ENCODE results near the gene BRAF. TPM values are rescaled to one million over a fixed set of nuclear protein-coding genes. Genes with fewer than 3 reads are reported as not detected.

The BRAF gene
- total and polyA plus RNA-seq, 11 donors, result 6.7 to 33.5 (median 23.4) TPM

GRCh38 chr7:140889645-140890044, 35.1 kb downstream of the BRAF start:
- no peak overlapping the region for H3K4me3 ChIP-seq
- TF ChIP-seq, protein P1, sequence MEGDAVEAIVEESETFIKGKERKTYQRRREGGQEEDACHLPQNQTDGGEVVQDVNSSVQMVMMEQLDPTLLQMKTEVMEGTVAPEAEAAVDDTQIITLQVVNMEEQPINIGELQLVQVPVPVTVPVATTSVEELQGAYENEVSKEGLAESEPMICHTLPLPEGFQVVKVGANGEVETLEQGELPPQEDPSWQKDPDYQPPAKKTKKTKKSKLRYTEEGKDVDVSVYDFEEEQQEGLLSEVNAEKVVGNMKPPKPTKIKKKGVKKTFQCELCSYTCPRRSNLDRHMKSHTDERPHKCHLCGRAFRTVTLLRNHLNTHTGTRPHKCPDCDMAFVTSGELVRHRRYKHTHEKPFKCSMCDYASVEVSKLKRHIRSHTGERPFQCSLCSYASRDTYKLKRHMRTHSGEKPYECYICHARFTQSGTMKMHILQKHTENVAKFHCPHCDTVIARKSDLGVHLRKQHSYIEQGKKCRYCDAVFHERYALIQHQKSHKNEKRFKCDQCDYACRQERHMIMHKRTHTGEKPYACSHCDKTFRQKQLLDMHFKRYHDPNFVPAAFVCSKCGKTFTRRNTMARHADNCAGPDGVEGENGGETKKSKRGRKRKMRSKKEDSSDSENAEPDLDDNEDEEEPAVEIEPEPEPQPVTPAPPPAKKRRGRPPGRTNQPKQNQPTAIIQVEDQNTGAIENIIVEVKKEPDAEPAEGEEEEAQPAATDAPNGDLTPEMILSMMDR (IDR thresholded peaks at IDR 0.05), result no peak
- TF ChIP-seq POLR2A (IDR thresholded peaks at IDR 0.05), result no peak
- peaks cover 0 to 52% (median 18%) of the 10 kb centered on the region in 12 donors for H3K4me1 ChIP-seq
- no peak overlapping the region for H3K27ac ChIP-seq
- H3K9me3 ChIP-seq, result no peaks in the 10 kb centered on the region
- 86 to 96% (median 92%) methylated on average over 1 of the region's 1 CpG for WGBS, 4 donors
- ATAC-seq (no peak), DNase-seq (no peak)
- intact Hi-C loops (cut with DNase I), result no loop called here
- no peaks in the 10 kb centered on the region for H3K36me3 ChIP-seq
- no peaks in the 10 kb centered on the region for H3K27me3 ChIP-seq

- WGBS, 4 donors, result 95 to 98% (median 96%) methylated on average over 1 of the region's 1 CpG
- TF ChIP-seq, protein P1 (IDR thresholded peaks at IDR 0.05), result no peak
- TF ChIP-seq POLR2A (IDR thresholded peaks at IDR 0.05), result no peak
- ATAC-seq (no peak), DNase-seq (no peak)
- no peaks in the 10 kb centered on the region for H3K9me3 ChIP-seq
- H3K27me3 ChIP-seq, result no peaks in the 10 kb centered on the region
- no peaks in the 10 kb centered on the region for H3K36me3 ChIP-seq
- no peak overlapping the region for H3K27ac ChIP-seq
- H3K4me1 ChIP-seq, result peaks cover 0 to 52% (median 18%) of the 10 kb centered on the region in 12 donors
- H3K4me3 ChIP-seq, result no peak overlapping the region
- intact Hi-C loops (cut with DNase I), result no loop called here
Measured at GRCh38 chr7:140889150-140889549, 35.6 kb downstream of the BRAF start.

DNA sequence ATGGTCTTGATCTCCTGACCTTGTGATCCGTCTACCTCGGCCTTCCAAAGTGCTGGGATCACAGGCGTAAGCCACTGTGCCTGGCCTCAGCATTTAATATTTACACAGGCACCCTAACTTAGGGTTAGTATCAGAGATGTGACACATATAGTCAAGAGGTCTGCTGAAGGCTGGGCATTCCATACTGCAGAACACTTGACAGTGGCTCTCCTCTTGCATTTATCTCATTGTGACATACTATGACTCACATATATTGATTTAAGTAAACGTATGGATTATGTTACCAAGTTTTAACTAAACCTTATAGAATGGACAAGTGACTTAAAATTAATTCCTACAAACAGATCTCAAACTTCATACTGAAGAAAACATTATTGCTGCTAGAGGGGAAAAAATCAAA, 36.6 kb downstream of the BRAF start:
- Histone ChIP-seq H3K4me1 (peaks cover 0 to 51% (median 18%) of the 10 kb centered on the region in 12 donors), H3K27ac (no peak overlapping the region), H3K9me3 (no peaks in the 10 kb centered on the region), H3K4me3 (no peak overlapping the region), H3K36me3 (no peaks in the 10 kb centered on the region), H3K27me3 (no peaks in the 10 kb centered on the region)
- 85 to 92% (median 87%) methylated on average over 4 of the region's 4 CpGs for WGBS, 4 donors
- TF ChIP-seq POLR2A (IDR thresholded peaks at IDR 0.05), result no peak
- TF ChIP-seq, protein P1 (IDR thresholded peaks at IDR 0.05), result no peak
- no peak for DNase-seq
- intact Hi-C loops (cut with DNase I), result no loop called here
- no peak for ATAC-seq

DNA sequence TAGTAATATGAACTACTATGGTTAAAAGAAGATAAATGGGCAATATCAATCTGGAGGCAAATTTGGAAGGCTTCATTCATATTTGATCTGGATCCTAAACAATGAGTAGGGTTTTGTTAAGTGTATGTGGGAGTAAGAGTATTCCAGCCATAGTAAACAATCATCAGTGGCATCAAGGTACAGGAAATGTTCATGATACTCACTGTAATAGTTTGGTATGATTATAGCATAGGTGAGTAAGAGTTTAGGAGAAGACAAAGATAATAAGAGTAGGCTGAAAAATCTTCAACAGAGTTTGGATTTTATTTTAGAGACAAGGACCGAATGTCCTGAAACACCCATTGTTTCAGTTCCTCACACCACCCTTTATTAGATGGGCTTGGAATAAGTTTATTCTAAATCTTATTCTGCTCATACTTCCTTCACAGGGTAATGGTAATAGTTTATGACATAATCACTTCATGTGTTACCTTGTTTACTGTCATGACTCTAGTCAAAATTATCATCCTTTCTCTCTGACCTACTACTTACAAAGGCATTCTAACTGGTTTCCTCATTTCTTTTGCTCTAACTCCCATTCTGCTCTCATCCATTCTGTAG, 38.9 kb downstream of the BRAF start:
- Histone ChIP-seq H3K36me3 (no peaks in the 10 kb centered on the region), H3K27ac (no peak overlapping the region), H3K9me3 (no peaks in the 10 kb centered on the region), H3K27me3 (no peaks in the 10 kb centered on the region), H3K4me1 (peaks cover 0 to 40% (median 12%) of the 10 kb centered on the region in 12 donors), H3K4me3 (no peak overlapping the region)
- DNase-seq, result no peak
- WGBS, 4 donors, result 56 to 80% (median 64%) methylated on average over 1 of the region's 1 CpG
- no peak for ATAC-seq
- TF ChIP-seq, protein P1 (IDR thresholded peaks at IDR 0.05), result no peak
- TF ChIP-seq POLR2A (IDR thresholded peaks at IDR 0.05), result no peak
- intact Hi-C loops (cut with DNase I), result no loop called here

Data from heart left ventricle (tissue), 16 donors.